ENCODE measurements around the gene TLCD1. TPM values are rescaled to one million over a fixed set of nuclear protein-coding genes. Genes with fewer than 3 reads are reported as not detected.

TLCD1 gene
- total and polyA plus RNA-seq, 2 donors (not counting 1 experiment from before 2014, with no cell fraction given): 0.49 to 3.1 TPM

DNA sequence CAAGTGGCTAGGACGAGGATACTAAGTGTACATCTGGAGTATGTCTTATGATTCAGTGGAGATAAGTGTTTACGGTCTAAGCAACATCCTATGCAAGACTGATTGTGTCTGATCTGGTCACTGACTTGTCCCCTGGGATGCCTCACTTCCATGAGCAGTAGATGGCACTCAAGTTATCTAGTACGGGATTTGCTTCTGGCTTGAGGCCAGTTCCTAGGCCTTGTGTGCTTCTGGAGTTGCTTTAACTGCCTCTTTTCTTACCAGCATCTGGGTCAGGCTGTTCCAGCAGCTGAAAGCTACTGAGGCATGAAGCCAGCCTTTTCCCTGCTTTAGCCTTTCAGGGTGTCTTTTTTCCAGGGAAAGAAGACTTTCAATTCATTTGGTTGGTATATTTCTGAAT, 41.1 kb downstream of the TLCD1 start:
- no peak overlapping the region for H2AFZ ChIP-seq (ENCODE audit: insufficient read depth, low read depth, low read length, poor library complexity, severe bottlenecking)
- no peak overlapping the region for H3K4me2 ChIP-seq (replicated peaks; ENCODE audit: low read depth, low read length, poor library complexity, severe bottlenecking)
- H3K9me3 ChIP-seq (ENCODE audit: control extremely low read depth in 1 of 3, control insufficient read depth in 2 of 3, insufficient read depth in 1 of 3, low read length in 2 of 3): no peaks in the 10 kb centered on the region
- intact Hi-C loops (cut with micrococcal nuclease): no loop called here
- H4K20me1 ChIP-seq (ENCODE audit: control insufficient read depth, insufficient read depth, low read length, poor library complexity, severe bottlenecking): peaks cover 7% of the 10 kb centered on the region
- no peaks in the 10 kb centered on the region for H3K79me2 ChIP-seq (ENCODE audit: control insufficient read depth, insufficient read depth, low read length)
- Mint-ChIP-seq H3K4me1 (no peaks in the 10 kb centered on the region), H3K27me3 (no peaks in the 10 kb centered on the region), H3K9me3 (ENCODE audit: insufficient read depth) (no peaks in the 10 kb centered on the region), H3K4me3 (no peak overlapping the region), H3K27ac (no peak overlapping the region)
- no peak for DNase-seq
- H3K27me3 ChIP-seq (replicated peaks in 1 of 4; ENCODE audit: control extremely low read depth in 1 of 4, control insufficient read depth in 3 of 4, insufficient read depth in 4 of 4, low read length in 3 of 4): no peaks in the 10 kb centered on the region
- no peaks in the 10 kb centered on the region for H3K4me1 ChIP-seq (ENCODE audit: control insufficient read depth in 2 of 2, insufficient read depth in 2 of 2, low read length in 2 of 2)
- H3K9ac ChIP-seq (ENCODE audit: low read length): no peak overlapping the region
- no peak overlapping the region for H3K27ac ChIP-seq (ENCODE audit: low read length in 2 of 2)
- TF ChIP-seq EZH2 (IDR thresholded peaks at IDR 0.05; ENCODE audit: borderline replicate concordance, insufficient read depth, low read depth, low read length, poor library complexity, severe bottlenecking): no peak
- TF ChIP-seq, protein P1, sequence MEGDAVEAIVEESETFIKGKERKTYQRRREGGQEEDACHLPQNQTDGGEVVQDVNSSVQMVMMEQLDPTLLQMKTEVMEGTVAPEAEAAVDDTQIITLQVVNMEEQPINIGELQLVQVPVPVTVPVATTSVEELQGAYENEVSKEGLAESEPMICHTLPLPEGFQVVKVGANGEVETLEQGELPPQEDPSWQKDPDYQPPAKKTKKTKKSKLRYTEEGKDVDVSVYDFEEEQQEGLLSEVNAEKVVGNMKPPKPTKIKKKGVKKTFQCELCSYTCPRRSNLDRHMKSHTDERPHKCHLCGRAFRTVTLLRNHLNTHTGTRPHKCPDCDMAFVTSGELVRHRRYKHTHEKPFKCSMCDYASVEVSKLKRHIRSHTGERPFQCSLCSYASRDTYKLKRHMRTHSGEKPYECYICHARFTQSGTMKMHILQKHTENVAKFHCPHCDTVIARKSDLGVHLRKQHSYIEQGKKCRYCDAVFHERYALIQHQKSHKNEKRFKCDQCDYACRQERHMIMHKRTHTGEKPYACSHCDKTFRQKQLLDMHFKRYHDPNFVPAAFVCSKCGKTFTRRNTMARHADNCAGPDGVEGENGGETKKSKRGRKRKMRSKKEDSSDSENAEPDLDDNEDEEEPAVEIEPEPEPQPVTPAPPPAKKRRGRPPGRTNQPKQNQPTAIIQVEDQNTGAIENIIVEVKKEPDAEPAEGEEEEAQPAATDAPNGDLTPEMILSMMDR (IDR thresholded peaks at IDR 0.05): no peak
- CTCF ChIA-PET: no interaction called here
- POLR2A ChIA-PET: no interaction called here
- peaks cover 14 to 94% of the 10 kb centered on the region in 2 experiments for H3K36me3 ChIP-seq (replicated peaks in 1 of 2; ENCODE audit: control extremely low read depth in 1 of 2, control insufficient read depth in 1 of 2, extremely low read depth in 1 of 2, insufficient read depth in 2 of 2, low read length in 1 of 2)
- H3K4me3 ChIP-seq (ENCODE audit: control extremely low read depth in 1 of 5, extremely low read depth in 1 of 5, insufficient read depth in 1 of 5, low read depth in 2 of 5, low read length in 4 of 5): no peak overlapping the region
- no peak for ATAC-seq (ENCODE audit: low read depth)
- 100% methylated on average over 3 of the region's 3 CpGs for WGBS (ENCODE audit: insufficient coverage)

DNA sequence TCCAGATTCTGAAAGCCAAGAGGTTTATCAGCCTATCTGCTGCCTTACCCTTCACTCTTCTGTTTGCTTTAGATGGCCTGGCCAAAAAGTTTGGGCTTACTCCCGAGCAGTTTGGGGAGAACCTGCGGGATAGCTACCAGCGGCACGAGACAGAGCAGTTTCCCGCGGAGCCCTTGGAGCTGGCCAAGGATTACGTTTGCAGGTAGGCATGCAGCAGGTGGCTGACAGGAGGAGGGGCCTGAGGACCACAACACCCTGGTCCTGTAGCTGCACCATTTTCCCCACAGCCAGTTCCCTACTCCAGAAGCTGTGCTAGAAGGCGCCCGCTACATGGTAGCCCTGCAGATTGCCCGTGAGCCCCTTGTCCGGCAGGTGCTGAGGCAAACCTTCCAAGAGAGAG, 43.4 kb downstream of the TLCD1 start:
- H3K4me1 Mint-ChIP-seq: no peaks in the 10 kb centered on the region
- POLR2A ChIA-PET: no interaction called here
- H3K4me2 ChIP-seq (replicated peaks; ENCODE audit: low read depth, low read length, poor library complexity, severe bottlenecking): no peak overlapping the region
- no peak overlapping the region for H3K4me3 Mint-ChIP-seq
- 99% methylated on average over 11 of the region's 11 CpGs for WGBS (ENCODE audit: insufficient coverage)
- H3K36me3 ChIP-seq (replicated peaks in 1 of 2; ENCODE audit: control extremely low read depth in 1 of 2, control insufficient read depth in 1 of 2, extremely low read depth in 1 of 2, insufficient read depth in 2 of 2, low read length in 1 of 2): peaks cover 6 to 94% of the 10 kb centered on the region in 2 experiments
- H3K79me2 ChIP-seq (ENCODE audit: control insufficient read depth, insufficient read depth, low read length): no peaks in the 10 kb centered on the region
- no peak overlapping the region for H3K27ac ChIP-seq (ENCODE audit: low read length in 2 of 2)
- H2AFZ ChIP-seq (ENCODE audit: insufficient read depth, low read depth, low read length, poor library complexity, severe bottlenecking): no peak overlapping the region
- no peak overlapping the region for H3K27ac Mint-ChIP-seq
- H3K9me3 ChIP-seq (ENCODE audit: control extremely low read depth in 1 of 3, control insufficient read depth in 2 of 3, insufficient read depth in 1 of 3, low read length in 2 of 3): no peaks in the 10 kb centered on the region
- H4K20me1 ChIP-seq (ENCODE audit: control insufficient read depth, insufficient read depth, low read length, poor library complexity, severe bottlenecking): no peaks in the 10 kb centered on the region
- intact Hi-C loops (cut with micrococcal nuclease): no loop called here
- H3K9me3 Mint-ChIP-seq (ENCODE audit: insufficient read depth): no peaks in the 10 kb centered on the region
- ATAC-seq (ENCODE audit: low read depth): no peak
- DNase-seq: no peak
- H3K27me3 Mint-ChIP-seq: no peaks in the 10 kb centered on the region
- H3K27me3 ChIP-seq (replicated peaks in 1 of 4; ENCODE audit: control extremely low read depth in 1 of 4, control insufficient read depth in 3 of 4, insufficient read depth in 4 of 4, low read length in 3 of 4): no peaks in the 10 kb centered on the region
- CTCF ChIA-PET: no interaction called here
- H3K9ac ChIP-seq (ENCODE audit: low read length): no peak overlapping the region
- no peak for TF ChIP-seq EZH2 (IDR thresholded peaks at IDR 0.05; ENCODE audit: borderline replicate concordance, insufficient read depth, low read depth, low read length, poor library complexity, severe bottlenecking)
- TF ChIP-seq, protein P1 (IDR thresholded peaks at IDR 0.05): no peak
- no peak overlapping the region for H3K4me3 ChIP-seq (ENCODE audit: control extremely low read depth in 1 of 5, extremely low read depth in 1 of 5, insufficient read depth in 1 of 5, low read depth in 2 of 5, low read length in 4 of 5)
- H3K4me1 ChIP-seq (ENCODE audit: control insufficient read depth in 2 of 2, insufficient read depth in 2 of 2, low read length in 2 of 2): no peaks in the 10 kb centered on the region
